Lower leg skin (tissue), 4 donors: ENCODE measurements around the gene NDUFAF4. TPM values are rescaled to one million over a fixed set of nuclear protein-coding genes. Genes with fewer than 3 reads are reported as not detected.

ENCODE experiments used
- DNase-seq, 2 donors: peaks; one replicate each; pipeline ENCODE4 v3.0.0-alpha.2; 2019; ENCODE audit warnings: low spot score in 2 of 2
- H3K4me3 ChIP-seq: fragments of 200-600 bp; sonication (generic); 2 replicates; pipeline ENCODE4 v1.5.1; 2017; ENCODE audit warnings: mild to moderate bottlenecking, low read depth; ENCODE audit not compliant: poor library complexity, severe bottlenecking
- POLR2A ChIP-seq, 2 donors: fragments of 450-650 bp; IDR thresholded peaks; one replicate each; pipeline ENCODE4 v1.6.1; 2016 to 2017; ENCODE audit warnings: antibody characterized with exemption in 2 of 2, mild to moderate bottlenecking in 1 of 2, moderate library complexity in 1 of 2
- WGBS, 2 donors: methylation state at CpG; one replicate each; pipeline ENCODE4 v1.1.5; 2018; 5-methylcytosine and 5-hydroxymethylcytosine counted together
- intact Hi-C: fragments of 100-400 bp; cut with DNase I; formaldehyde crosslinking; loops from one replicate; pipeline ENCODE4 v1.15.0; 2023; ENCODE audit warnings: low total_unique reads
- total RNA-seq, 4 donors: library from RNA; depleted of rRNA; stranded (reverse); fragments of >200 nt; gene quantifications; one replicate each; pipeline ENCODE4 v1.1.0, GENCODE V29; 2016
- TF ChIP-seq, protein P1 (sequence below), 3 donors: fragments of 450-650 bp; IDR thresholded peaks; one replicate each; pipeline ENCODE4 v1.5.1; 2016; ENCODE audit warnings: antibody characterized with exemption in 3 of 3, mild to moderate bottlenecking in 3 of 3, moderate library complexity in 2 of 3

The NDUFAF4 gene
- total RNA-seq, 4 donors from 2014 or later = 6.7 to 19.6 (median 16.4) TPM

DNA sequence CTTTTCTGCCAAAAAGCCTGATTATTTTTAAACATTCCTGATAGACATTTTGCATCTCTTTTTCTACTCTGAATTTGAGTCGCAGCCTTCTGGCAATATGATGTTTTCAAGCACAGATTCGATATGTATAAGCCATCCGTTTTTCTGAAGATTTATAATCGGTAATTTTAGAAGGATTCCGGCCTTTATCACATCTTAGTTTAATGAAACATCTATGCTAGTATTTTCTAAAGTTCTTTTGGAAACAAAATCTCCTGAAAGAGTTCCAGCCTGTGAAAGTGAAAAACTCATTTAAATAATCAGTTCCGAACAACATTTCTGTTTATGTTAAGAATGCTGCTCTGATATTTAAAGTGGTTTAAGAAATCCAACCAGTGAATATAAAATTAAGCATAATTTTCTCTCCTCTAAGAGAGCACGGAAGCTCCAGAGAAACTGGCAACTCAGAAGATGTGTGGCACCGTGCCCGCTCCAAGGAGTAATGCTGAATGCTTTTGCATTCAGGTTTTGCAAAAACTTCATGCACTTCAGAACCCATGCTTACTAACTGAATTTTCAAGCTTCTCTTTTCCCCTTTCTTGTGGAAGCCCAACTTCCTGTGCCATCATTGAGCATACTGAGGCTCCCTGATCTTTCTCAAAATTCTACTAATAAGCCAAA, 20.7 kb downstream of the NDUFAF4 start:
- H3K4me3 ChIP-seq = no peak overlapping the region
- WGBS, 2 donors = 87 to 92% methylated on average over 9 of the region's 9 CpGs
- DNase-seq = no peak
- intact Hi-C loops = no loop called here
- TF ChIP-seq, protein P1, sequence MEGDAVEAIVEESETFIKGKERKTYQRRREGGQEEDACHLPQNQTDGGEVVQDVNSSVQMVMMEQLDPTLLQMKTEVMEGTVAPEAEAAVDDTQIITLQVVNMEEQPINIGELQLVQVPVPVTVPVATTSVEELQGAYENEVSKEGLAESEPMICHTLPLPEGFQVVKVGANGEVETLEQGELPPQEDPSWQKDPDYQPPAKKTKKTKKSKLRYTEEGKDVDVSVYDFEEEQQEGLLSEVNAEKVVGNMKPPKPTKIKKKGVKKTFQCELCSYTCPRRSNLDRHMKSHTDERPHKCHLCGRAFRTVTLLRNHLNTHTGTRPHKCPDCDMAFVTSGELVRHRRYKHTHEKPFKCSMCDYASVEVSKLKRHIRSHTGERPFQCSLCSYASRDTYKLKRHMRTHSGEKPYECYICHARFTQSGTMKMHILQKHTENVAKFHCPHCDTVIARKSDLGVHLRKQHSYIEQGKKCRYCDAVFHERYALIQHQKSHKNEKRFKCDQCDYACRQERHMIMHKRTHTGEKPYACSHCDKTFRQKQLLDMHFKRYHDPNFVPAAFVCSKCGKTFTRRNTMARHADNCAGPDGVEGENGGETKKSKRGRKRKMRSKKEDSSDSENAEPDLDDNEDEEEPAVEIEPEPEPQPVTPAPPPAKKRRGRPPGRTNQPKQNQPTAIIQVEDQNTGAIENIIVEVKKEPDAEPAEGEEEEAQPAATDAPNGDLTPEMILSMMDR (IDR thresholded peaks at IDR 0.05) = no peak
- no peak for TF ChIP-seq POLR2A (IDR thresholded peaks at IDR 0.05)

DNA sequence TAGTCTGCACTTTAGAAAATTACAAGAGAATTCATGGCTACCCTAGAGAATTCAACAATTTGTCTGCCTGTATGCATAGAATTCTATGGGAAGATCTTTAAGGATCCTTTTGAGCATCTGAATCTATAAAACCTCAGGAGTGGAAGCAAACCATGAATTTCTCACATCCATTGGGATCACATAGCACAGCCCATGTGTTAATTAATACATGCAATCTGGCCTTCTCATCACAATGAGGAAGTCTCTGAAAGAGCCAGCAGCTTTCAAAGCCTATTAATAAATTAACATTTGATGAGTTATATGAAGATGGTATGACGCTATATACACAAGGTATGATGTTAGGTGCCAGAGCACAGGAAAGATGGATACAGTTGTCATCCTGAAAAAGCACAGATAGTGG, 24.7 kb downstream of the NDUFAF4 start:
- TF ChIP-seq POLR2A (IDR thresholded peaks at IDR 0.05) = no peak
- TF ChIP-seq, protein P1 (IDR thresholded peaks at IDR 0.05) = no peak
- 74 to 90% methylated on average over 1 of the region's 1 CpG for WGBS, 2 donors
- intact Hi-C loops = no loop called here
- DNase-seq = no peak
- no peak overlapping the region for H3K4me3 ChIP-seq

DNA sequence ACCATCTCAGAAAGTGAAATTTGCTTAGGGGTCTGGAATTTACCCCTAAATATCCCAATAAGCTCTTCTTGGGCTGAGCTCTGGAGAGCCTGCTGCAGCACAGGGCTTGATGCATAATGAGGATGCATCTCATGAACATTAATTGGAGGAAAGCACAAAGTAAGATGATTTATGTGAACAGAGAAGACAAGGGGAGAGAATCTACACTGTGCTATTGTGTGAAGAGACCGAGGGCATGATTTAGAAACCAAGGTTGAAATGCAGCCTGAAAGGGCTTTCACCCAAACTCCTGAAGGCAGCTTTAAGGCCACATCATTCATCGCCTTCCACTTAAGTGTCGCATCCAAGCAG, 32.7 kb downstream of the NDUFAF4 start:
- 83 to 87% methylated on average over 3 of the region's 3 CpGs for WGBS, 2 donors
- no peak overlapping the region for H3K4me3 ChIP-seq
- intact Hi-C loops = no loop called here
- no peak for DNase-seq
- no peak for TF ChIP-seq POLR2A (IDR thresholded peaks at IDR 0.05)
- TF ChIP-seq, protein P1 (IDR thresholded peaks at IDR 0.05) = no peak

GRCh38 chr6:96864216-96865054, 33.3 kb downstream of the NDUFAF4 start:
- TF ChIP-seq POLR2A (IDR thresholded peaks at IDR 0.05) = no peak
- TF ChIP-seq, protein P1 (IDR thresholded peaks at IDR 0.05) = no peak
- intact Hi-C loops = no loop called here
- no peak overlapping the region for H3K4me3 ChIP-seq
- WGBS, 2 donors = 52 to 62% methylated on average over 3 of the region's 3 CpGs
- no peak for DNase-seq

DNA sequence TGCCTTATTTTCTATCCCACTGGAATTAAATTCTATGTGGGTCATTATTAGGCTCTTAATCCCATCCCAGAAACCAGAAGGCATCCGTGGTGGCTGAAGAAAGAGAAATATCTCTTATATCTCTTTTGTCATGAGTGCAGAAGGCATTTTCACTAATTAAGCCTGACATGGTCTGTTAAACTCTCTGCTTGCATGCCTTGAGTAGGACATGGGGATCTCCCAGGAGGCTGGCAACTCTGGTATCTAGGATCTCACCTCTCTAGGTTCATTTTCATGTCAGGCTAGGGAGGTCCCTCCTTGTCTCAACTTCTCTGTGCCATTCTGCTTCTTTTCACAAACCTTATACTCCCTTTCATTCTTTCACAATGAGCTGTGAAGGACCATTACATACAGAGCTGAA, 35.1 kb downstream of the NDUFAF4 start:
- DNase-seq = no peak
- H3K4me3 ChIP-seq = no peak overlapping the region
- intact Hi-C loops = no loop called here
- WGBS, 2 donors = 38 to 55% methylated on average over 1 of the region's 1 CpG
- TF ChIP-seq, protein P1 (IDR thresholded peaks at IDR 0.05) = no peak
- no peak for TF ChIP-seq POLR2A (IDR thresholded peaks at IDR 0.05)
